ENCODE results near the gene NOX4. TPM values are rescaled to one million over a fixed set of nuclear protein-coding genes. Genes with fewer than 3 reads are reported as not detected.

The NOX4 gene
- total and polyA plus RNA-seq, 8 donors = 0.86 to 6.5 (median 3.9) TPM

DNA sequence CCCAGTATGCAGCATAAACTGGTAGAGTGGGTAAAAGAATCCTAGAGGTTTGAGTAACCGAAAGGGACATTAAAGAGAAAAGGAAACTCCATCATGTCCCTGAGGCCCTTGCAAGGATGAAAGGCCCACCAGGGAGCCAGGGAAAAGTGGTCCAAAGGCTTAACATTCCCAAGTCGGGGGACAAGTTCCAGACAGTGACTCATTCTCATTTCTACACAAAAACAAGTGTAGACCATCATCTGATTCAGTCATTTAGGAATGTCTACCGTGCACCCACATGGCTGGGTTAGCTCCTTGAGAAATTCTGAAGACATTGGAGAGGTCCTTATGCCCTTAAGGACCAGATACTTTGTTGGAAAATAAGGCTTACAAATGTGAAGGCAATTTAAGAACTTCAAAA lies 4.8 kb upstream of the NOX4 start:
- H3K4me3 ChIP-seq = no peak overlapping the region
- no peaks in the 10 kb centered on the region for H3K4me1 ChIP-seq
- no peaks in the 10 kb centered on the region for H3K36me3 ChIP-seq
- no peaks in the 10 kb centered on the region for H3K9me3 ChIP-seq
- no peak overlapping the region for H3K27ac ChIP-seq
- peaks cover 0 to 15% of the 10 kb centered on the region in 2 donors for H3K27me3 ChIP-seq
- DNase-seq = no peak
- ATAC-seq = peak; percentile 79
- intact Hi-C loops (cut with DNase I) = no loop called here
- TF ChIP-seq, protein P1, sequence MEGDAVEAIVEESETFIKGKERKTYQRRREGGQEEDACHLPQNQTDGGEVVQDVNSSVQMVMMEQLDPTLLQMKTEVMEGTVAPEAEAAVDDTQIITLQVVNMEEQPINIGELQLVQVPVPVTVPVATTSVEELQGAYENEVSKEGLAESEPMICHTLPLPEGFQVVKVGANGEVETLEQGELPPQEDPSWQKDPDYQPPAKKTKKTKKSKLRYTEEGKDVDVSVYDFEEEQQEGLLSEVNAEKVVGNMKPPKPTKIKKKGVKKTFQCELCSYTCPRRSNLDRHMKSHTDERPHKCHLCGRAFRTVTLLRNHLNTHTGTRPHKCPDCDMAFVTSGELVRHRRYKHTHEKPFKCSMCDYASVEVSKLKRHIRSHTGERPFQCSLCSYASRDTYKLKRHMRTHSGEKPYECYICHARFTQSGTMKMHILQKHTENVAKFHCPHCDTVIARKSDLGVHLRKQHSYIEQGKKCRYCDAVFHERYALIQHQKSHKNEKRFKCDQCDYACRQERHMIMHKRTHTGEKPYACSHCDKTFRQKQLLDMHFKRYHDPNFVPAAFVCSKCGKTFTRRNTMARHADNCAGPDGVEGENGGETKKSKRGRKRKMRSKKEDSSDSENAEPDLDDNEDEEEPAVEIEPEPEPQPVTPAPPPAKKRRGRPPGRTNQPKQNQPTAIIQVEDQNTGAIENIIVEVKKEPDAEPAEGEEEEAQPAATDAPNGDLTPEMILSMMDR (IDR thresholded peaks at IDR 0.05) = no peak

DNA sequence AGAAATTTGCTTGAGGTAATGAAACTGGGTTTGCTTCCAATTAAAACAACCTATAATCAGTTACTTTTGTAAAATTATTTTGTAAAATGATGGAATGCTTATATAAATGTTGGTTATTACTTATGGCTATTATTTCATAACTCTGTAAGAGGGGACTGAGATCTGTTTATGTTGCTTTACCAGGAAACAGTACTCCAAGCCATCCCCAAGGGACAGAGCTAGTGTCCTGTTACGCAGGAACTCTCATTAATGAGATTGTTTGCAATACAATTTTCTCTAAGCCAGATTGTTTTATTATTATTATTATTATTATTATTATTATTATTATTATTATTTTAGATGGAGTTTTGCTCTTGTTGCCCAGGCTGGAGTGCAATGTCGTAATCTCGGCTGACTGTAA lies 2.3 kb upstream of the NOX4 start:
- Histone ChIP-seq H3K27me3 (peaks cover 0 to 36% of the 10 kb centered on the region in 2 donors), H3K27ac (no peak overlapping the region), H3K4me1 (peaks cover 0 to 3% of the 10 kb centered on the region in 2 donors), H3K9me3 (no peaks in the 10 kb centered on the region), H3K4me3 (no peak overlapping the region), H3K36me3 (no peaks in the 10 kb centered on the region)
- intact Hi-C loops (cut with DNase I) = no loop called here
- ATAC-seq (no peak), DNase-seq (no peak)
- TF ChIP-seq, protein P1 (IDR thresholded peaks at IDR 0.05) = no peak

DNA sequence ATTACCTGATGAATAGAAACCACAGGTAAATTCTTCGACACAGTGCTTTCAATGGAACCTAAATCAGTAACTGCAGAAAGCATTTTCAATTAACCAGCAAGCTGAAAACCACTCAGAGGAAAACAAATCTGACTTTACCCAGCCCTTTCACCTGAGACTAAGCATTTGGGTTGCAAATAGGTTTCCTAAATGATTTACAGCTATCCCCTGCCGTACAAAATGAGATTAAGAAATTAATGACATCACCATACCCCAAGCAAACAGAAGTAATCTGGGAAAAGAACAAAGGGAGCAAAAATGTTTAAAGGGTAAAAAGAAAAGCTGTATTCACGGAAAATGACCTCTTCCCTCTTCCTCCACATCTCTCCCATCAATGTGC lies 584 bp downstream of the NOX4 start:
- TF ChIP-seq, protein P1 (IDR thresholded peaks at IDR 0.05) = no peak
- DNase-seq (no peak), ATAC-seq (no peak)
- no peaks in the 10 kb centered on the region for H3K9me3 ChIP-seq
- H3K27ac ChIP-seq = no peak overlapping the region
- intact Hi-C loops (cut with DNase I) = no loop called here
- H3K4me3 ChIP-seq = peak overlapping the region; percentile 31 to 33
- H3K4me1 ChIP-seq = peaks cover 0 to 3% of the 10 kb centered on the region in 2 donors
- H3K36me3 ChIP-seq = no peaks in the 10 kb centered on the region
- H3K27me3 ChIP-seq = peaks cover 0 to 36% of the 10 kb centered on the region in 2 donors

DNA sequence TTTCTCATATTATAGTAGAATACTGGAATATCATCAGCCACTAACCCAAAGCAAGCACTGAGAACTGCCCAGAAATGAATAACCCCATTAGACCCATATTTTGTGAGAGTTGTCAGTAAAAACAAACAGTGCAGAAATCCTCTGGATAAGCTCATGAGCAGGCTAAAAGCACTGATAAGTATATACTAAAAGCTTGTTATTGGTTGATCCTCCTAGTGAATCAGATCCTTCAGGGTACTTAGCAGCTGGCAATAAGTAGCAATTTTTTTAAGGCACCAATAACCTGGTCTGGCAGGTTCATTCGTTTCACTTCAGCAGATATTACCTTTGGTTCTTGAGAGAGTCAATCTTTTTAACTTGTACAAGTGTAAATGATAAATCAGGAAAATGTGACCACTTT lies 1.2 kb downstream of the NOX4 start:
- peaks cover 0 to 3% of the 10 kb centered on the region in 2 donors for H3K4me1 ChIP-seq
- H3K36me3 ChIP-seq = no peaks in the 10 kb centered on the region
- H3K4me3 ChIP-seq = no peak overlapping the region
- no peaks in the 10 kb centered on the region for H3K9me3 ChIP-seq
- intact Hi-C loops (cut with DNase I) = no loop called here
- H3K27ac ChIP-seq = no peak overlapping the region
- TF ChIP-seq, protein P1 (IDR thresholded peaks at IDR 0.05) = no peak
- H3K27me3 ChIP-seq = peaks cover 0 to 36% of the 10 kb centered on the region in 2 donors
- no peak for DNase-seq
- ATAC-seq = peak; percentile 78

DNA sequence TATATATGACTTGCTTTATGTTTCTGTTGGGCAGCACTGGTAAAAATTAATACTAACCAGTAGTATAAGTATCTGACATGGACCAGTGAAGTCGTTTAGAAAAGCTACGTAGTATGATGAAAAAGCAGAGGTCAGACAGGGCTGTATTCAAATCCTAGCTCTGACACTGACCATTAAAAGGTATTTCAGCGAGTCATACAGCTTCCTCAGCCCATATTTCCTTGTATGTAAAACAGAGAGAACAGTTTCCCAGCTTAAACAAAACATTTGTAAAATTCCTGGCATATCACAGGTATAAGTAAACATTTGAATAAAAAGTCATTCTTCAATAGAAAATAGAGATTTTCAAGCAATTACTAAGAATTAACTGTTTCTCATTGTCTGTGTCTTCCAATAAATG lies 4.2 kb downstream of the NOX4 start:
- H3K4me3 ChIP-seq = no peak overlapping the region
- intact Hi-C loops (cut with DNase I) = no loop called here
- H3K36me3 ChIP-seq = no peaks in the 10 kb centered on the region
- H3K4me1 ChIP-seq = peaks cover 0 to 3% of the 10 kb centered on the region in 2 donors
- TF ChIP-seq, protein P1 (IDR thresholded peaks at IDR 0.05) = no peak
- H3K27ac ChIP-seq = no peak overlapping the region
- DNase-seq (no peak), ATAC-seq (no peak)
- peaks cover 0 to 31% of the 10 kb centered on the region in 2 donors for H3K27me3 ChIP-seq
- H3K9me3 ChIP-seq = no peaks in the 10 kb centered on the region

Data from left lung (tissue), 10 donors.